DMS53 (cell line): Measurements from ENCODE around the gene PLD4.
"Not testable (repeated sequence)": the region's sequence is repeated elsewhere in the genome, so short reads cannot be mapped to it uniquely, and the experiment has no call there.

ENCODE experiments used
- DNase-seq: peaks from one replicate; lab custom pipeline; 2025; lab: John Stamatoyannopoulos, UW

Gene PLD4

GRCh38 chr14:104941508-104942365 lies 17.1 kb downstream of the PLD4 start:
- DNase-seq = no peak

- no peak for DNase-seq
Measured at GRCh38 chr14:104942586-104942985, 17.9 kb downstream of the PLD4 start.

- DNase-seq = not testable (repeated sequence)
Measured at GRCh38 chr14:104943216-104944015, 18.7 kb downstream of the PLD4 start.

GRCh38 chr14:104944016-104944308 lies 19.3 kb downstream of the PLD4 start:
- not testable (repeated sequence) for DNase-seq

GRCh38 chr14:104944436-104945205 lies 19.9 kb downstream of the PLD4 start:
- not testable (repeated sequence) for DNase-seq

GRCh38 chr14:104945266-104945665 lies 20.6 kb downstream of the PLD4 start:
- DNase-seq = not testable (repeated sequence)

- not testable (repeated sequence) for DNase-seq
Measured at GRCh38 chr14:104945986-104946965, 21.6 kb downstream of the PLD4 start.

GRCh38 chr14:104947201-104947600 lies 22.5 kb downstream of the PLD4 start:
- not testable (repeated sequence) for DNase-seq

GRCh38 chr14:104947881-104948735 lies 23.4 kb downstream of the PLD4 start:
- not testable (repeated sequence) for DNase-seq

- no peak for DNase-seq
Measured at GRCh38 chr14:104948736-104949031, 24.0 kb downstream of the PLD4 start.

- DNase-seq = not testable (repeated sequence)
Measured at GRCh38 chr14:104949406-104949955, 24.8 kb downstream of the PLD4 start.

- no peak for DNase-seq
Measured at GRCh38 chr14:104950021-104950420, 25.3 kb downstream of the PLD4 start.

GRCh38 chr14:104950701-104951100 lies 26.0 kb downstream of the PLD4 start:
- DNase-seq = not testable (repeated sequence)

- DNase-seq = not testable (repeated sequence)
Measured at GRCh38 chr14:104951863-104952657, 27.4 kb downstream of the PLD4 start.

- DNase-seq = no peak
Measured at GRCh38 chr14:104953097-104953496, 28.4 kb downstream of the PLD4 start.

GRCh38 chr14:104953896-104954656 lies 29.4 kb downstream of the PLD4 start:
- DNase-seq = no peak

- no peak for DNase-seq
Measured at GRCh38 chr14:104954746-104955395, 30.2 kb downstream of the PLD4 start.

- DNase-seq = no peak
Measured at GRCh38 chr14:104955396-104955770, 30.7 kb downstream of the PLD4 start.
